Body of pancreas (tissue), 4 donors: ENCODE data around the gene PPAT. TPM values are rescaled to one million over a fixed set of nuclear protein-coding genes. Genes with fewer than 3 reads are reported as not detected.
A peak's percentile ranks its signal among the peaks of the same experiment; 100 is the strongest.

Source experiments
- ATAC-seq: fragments of 150-250 bp; one replicate; pipeline ENCODE4 v1.9.1; 2016
- DNase-seq, 4 donors: peaks; one replicate each; pipeline ENCODE4 v3.0.0-alpha.2; 2019
- H3K27ac ChIP-seq, 4 donors: fragments of 200-600 bp; sonication (generic); 1 replicate in 3 of 4; 2 replicates in 1 of 4; pipeline versions ENCODE4 v1.5.1 to v1.6.1; 2016 to 2019; ENCODE audit warnings: mild to moderate bottlenecking in 1 of 4, mixed read lengths in 1 of 4, moderate library complexity in 1 of 4
- H3K27me3 ChIP-seq, 2 donors: fragments of 200-600 bp; sonication (generic); one replicate each; pipeline ENCODE4 v1.6.0; 2016; ENCODE audit warnings: mild to moderate bottlenecking in 1 of 2
- H3K36me3 ChIP-seq, 2 donors: fragments of 200-600 bp; sonication (generic); replicated peaks in 1 of 2; 2 replicates each; pipeline ENCODE4 v1.5.1; 2016; ENCODE audit warnings: low read depth in 2 of 2; ENCODE audit not compliant: insufficient read depth in 1 of 2
- H3K4me1 ChIP-seq: fragments of 200-600 bp; sonication (generic); one replicate; pipeline ENCODE4 v1.6.0; 2016
- H3K4me3 ChIP-seq, 2 donors: fragments of 200-600 bp; sonication (generic); 1 replicate in 1 of 2; 2 replicates in 1 of 2; pipeline ENCODE4 v1.5.1; 2016 to 2019
- H3K9me3 ChIP-seq, 3 donors: fragments of 200-600 bp; sonication (generic); 1 replicate in 2 of 3; 2 replicates in 1 of 3; pipeline ENCODE4 v1.5.1; 2016
- POLR2A ChIP-seq, 3 donors: fragments of 450-650 bp; IDR thresholded peaks; one replicate each; pipeline ENCODE4 v1.6.1; 2016; ENCODE audit warnings: antibody characterized with exemption in 3 of 3, mild to moderate bottlenecking in 2 of 3
- WGBS, 2 donors: methylation state at CpG; one replicate each; pipeline ENCODE4 v1.1.5; 2017; 5-methylcytosine and 5-hydroxymethylcytosine counted together
- intact Hi-C: fragments of 100-400 bp; cut with DNase I; formaldehyde crosslinking; loops from one replicate; pipeline ENCODE4 v1.15.1; 2023
- total RNA-seq, 2 donors: library from RNA; depleted of rRNA; stranded (reverse); fragments of >200 nt; gene quantifications; one replicate each; pipeline ENCODE4 v1.1.0, GENCODE V29; 2016
- TF ChIP-seq, protein P1 (sequence below), 7 experiments: fragments of 450-650 bp in 4 of 7; fragments of 200-600 bp in 3 of 7; sonication (generic) in 3 of 7; IDR thresholded peaks; one replicate each; pipeline ENCODE4 v1.5.1; 2016 to 2019; ENCODE audit warnings: antibody characterized with exemption in 7 of 7

The PPAT gene
- total RNA-seq, 2 donors from 2014 or later, result 3.3 to 4.9 TPM

DNA sequence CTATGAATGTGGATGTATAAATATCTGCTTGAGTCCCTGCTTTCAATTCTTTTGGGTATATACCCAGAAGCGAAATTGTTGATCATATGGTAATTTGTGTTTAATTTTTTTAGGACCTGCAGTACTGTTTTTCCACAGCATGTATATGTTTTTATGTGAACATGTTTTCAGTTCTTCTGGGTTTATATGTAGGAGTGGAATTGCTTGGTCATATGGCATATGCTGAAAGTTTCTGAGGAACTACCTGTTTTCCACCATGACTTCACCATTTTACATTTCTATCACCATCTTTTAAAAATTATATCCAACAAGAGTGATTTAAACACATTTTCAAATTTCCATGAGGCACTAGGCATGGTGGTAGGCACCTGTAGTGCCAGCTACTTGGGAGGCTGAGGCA is 8.2 kb downstream of the PPAT start:
- intact Hi-C loops, result no loop called here
- no peaks in the 10 kb centered on the region for H3K9me3 ChIP-seq
- ATAC-seq (no peak), DNase-seq (no peak)
- H3K36me3 ChIP-seq, result no peaks in the 10 kb centered on the region
- no peak overlapping the region for H3K27ac ChIP-seq
- no peak overlapping the region for H3K4me3 ChIP-seq
- no peaks in the 10 kb centered on the region for H3K27me3 ChIP-seq
- no peak for TF ChIP-seq POLR2A (IDR thresholded peaks at IDR 0.05)
- TF ChIP-seq, protein P1, sequence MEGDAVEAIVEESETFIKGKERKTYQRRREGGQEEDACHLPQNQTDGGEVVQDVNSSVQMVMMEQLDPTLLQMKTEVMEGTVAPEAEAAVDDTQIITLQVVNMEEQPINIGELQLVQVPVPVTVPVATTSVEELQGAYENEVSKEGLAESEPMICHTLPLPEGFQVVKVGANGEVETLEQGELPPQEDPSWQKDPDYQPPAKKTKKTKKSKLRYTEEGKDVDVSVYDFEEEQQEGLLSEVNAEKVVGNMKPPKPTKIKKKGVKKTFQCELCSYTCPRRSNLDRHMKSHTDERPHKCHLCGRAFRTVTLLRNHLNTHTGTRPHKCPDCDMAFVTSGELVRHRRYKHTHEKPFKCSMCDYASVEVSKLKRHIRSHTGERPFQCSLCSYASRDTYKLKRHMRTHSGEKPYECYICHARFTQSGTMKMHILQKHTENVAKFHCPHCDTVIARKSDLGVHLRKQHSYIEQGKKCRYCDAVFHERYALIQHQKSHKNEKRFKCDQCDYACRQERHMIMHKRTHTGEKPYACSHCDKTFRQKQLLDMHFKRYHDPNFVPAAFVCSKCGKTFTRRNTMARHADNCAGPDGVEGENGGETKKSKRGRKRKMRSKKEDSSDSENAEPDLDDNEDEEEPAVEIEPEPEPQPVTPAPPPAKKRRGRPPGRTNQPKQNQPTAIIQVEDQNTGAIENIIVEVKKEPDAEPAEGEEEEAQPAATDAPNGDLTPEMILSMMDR (IDR thresholded peaks at IDR 0.05), result no peak
- peaks cover 7% of the 10 kb centered on the region for H3K4me1 ChIP-seq
- WGBS, 2 donors, result 96 to 97% methylated on average over 1 of the region's 1 CpG

DNA sequence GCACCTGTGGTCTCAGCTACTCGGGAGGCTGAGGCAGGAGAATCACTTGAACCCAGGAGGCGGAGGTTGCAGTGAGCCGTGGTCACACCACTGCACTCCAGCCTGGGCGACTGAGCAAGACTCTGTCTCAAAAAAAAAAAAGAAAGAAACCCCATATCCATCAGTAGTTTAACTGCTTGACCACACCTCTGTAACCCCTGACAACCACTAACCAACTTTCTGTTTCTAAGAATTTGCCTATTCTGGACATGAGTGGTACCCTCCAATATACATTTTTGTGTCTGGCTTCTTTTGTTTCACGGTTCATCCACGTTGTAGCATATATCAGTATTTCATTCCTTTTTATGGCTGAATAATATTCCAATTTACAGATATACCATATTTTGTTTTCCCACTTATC is 9.1 kb downstream of the PPAT start:
- WGBS, 2 donors, result 93 to 96% methylated on average over 6 of the region's 6 CpGs
- intact Hi-C loops, result no loop called here
- no peak for ATAC-seq

DNA sequence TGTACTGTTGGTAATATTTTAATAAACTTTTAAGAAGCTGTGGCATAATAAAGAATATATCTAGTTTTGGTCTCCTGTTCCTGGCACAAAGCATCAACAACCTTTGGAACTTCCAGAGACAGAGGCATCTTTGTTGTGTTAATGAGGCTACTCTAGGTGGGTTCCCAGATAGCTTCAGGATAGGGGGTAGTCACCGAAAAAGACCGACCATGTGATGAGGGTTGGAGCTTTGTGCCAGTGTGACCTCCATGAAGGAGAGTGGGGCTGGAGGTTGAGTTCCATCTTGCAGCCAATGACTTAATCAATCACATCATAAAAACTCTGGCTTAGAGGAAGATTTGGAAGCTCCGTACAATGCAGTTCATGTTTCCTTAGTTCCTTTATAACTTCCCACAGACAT is 9.9 kb downstream of the PPAT start:
- H3K4me1 ChIP-seq, result peaks cover 7% of the 10 kb centered on the region
- H3K36me3 ChIP-seq, result no peaks in the 10 kb centered on the region
- no peak overlapping the region for H3K27ac ChIP-seq
- no peaks in the 10 kb centered on the region for H3K9me3 ChIP-seq
- H3K4me3 ChIP-seq, result no peak overlapping the region
- TF ChIP-seq, protein P1 (IDR thresholded peaks at IDR 0.05), result no peak
- no peak for TF ChIP-seq POLR2A (IDR thresholded peaks at IDR 0.05)
- no peak for ATAC-seq
- intact Hi-C loops, result no loop called here
- H3K27me3 ChIP-seq, result no peaks in the 10 kb centered on the region
- DNase-seq, result no peak
- WGBS, 2 donors, result 75 to 86% methylated on average over 3 of the region's 3 CpGs

More for the DNA sequence above, 9.1 kb downstream of the PPAT start:
- Histone ChIP-seq H3K27ac (no peak overlapping the region), H3K36me3 (no peaks in the 10 kb centered on the region), H3K4me3 (no peak overlapping the region), H3K9me3 (no peaks in the 10 kb centered on the region), H3K4me1 (peaks cover 7% of the 10 kb centered on the region), H3K27me3 (no peaks in the 10 kb centered on the region)
- no peak for DNase-seq
- TF ChIP-seq POLR2A (IDR thresholded peaks at IDR 0.05), result no peak
- TF ChIP-seq, protein P1 (IDR thresholded peaks at IDR 0.05), result no peak

DNA sequence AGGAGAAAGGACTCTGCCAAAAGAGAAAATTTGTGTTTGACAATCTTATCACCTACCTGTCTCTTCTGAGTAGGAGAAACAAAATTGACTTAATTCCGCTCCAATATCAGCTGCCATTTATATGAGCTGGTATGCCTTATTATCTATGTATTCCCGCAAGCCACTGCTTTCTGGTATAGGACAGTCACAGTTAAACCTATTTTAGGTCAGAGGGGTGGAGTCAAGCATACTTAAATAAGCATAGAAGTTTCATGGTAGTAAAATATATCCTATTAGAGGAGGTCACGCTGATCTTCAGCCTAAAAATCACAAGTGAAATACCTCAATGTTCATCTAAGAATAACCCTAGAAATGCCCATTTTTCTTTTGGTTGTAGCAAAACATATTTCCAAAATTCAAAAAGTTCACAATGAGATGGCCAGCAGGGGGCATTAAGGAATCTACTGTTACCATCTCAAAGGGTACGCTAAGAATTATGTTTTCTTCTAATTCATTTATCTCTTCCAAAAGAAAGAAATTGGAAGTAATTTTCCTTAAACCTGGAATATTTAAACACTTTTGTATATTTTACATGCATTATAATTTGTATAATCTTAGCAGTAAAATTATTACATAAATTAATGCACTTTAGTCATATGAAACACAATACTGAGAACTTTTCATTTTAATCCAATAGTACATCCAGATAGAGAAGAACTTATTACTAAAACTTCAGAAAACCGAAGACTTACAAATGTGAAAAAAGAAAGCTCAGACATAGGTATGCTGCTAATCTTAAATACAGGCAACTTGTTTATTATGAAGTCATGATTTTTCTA is 10.5 kb downstream of the PPAT start:
- no peak overlapping the region for H3K27ac ChIP-seq
- peak; percentile 17 to 48 (median 39) for DNase-seq
- H3K27me3 ChIP-seq, result no peaks in the 10 kb centered on the region
- 24 to 29% methylated on average over 5 of the region's 5 CpGs for WGBS, 2 donors
- no peaks in the 10 kb centered on the region for H3K9me3 ChIP-seq
- no peak overlapping the region for H3K4me3 ChIP-seq
- peaks cover 7% of the 10 kb centered on the region for H3K4me1 ChIP-seq
- TF ChIP-seq, protein P1 (IDR thresholded peaks at IDR 0.05), result peak; percentile 43 to 69 (median 56)
- TF ChIP-seq POLR2A (IDR thresholded peaks at IDR 0.05), result no peak
- no peak for ATAC-seq
- H3K36me3 ChIP-seq, result no peaks in the 10 kb centered on the region
- intact Hi-C loops, result no loop called here

DNA sequence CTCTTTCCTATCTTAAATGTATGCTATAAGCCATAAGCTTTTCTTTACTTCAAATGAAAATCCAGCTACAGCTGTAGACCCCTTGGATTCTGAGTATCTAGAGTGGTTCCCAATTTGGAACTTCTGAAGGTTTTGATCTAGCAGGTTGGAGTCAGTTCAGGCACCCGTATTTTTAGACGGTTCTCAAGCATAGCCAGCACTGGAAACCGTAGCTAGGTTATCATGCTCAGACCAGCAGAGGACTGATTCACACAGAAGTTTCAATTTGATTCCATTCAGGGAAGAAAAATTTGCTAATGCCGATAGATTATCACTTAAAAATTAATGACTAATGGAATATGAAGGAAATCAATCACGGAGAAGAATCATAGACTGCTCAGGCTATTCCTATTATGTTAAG is 11.2 kb downstream of the PPAT start:
- intact Hi-C loops, result no loop called here

More for the DNA sequence above, 11.2 kb downstream of the PPAT start:
- 49 to 59% methylated on average over 5 of the region's 5 CpGs for WGBS, 2 donors
- Histone ChIP-seq H3K4me1 (peaks cover 7% of the 10 kb centered on the region), H3K27me3 (no peaks in the 10 kb centered on the region), H3K4me3 (no peak overlapping the region), H3K27ac (no peak overlapping the region), H3K9me3 (no peaks in the 10 kb centered on the region), H3K36me3 (no peaks in the 10 kb centered on the region)
- DNase-seq (no peak), ATAC-seq (no peak)
- TF ChIP-seq, protein P1 (IDR thresholded peaks at IDR 0.05), result no peak
- TF ChIP-seq POLR2A (IDR thresholded peaks at IDR 0.05), result no peak
